Parathyroid adenoma (tissue), 2 donors: ENCODE results near the gene TRIM43.
"Not testable (repeated sequence)": the region's sequence is repeated elsewhere in the genome, so short reads cannot be mapped to it uniquely, and the experiment has no call there.

ENCODE experiments used
- H2AFZ ChIP-seq: fragments of 300-600 bp; sonication (generic); one replicate; pipeline ENCODE4 v1.7.0; 2017; ENCODE audit warnings: antibody characterized with exemption, mild to moderate bottlenecking
- H3K27ac ChIP-seq: fragments of 300-600 bp; sonication (generic); one replicate; pipeline ENCODE4 v1.7.0; 2017
- H3K27me3 ChIP-seq: fragments of 300-600 bp; sonication (generic); one replicate; pipeline ENCODE4 v1.7.0; 2017; ENCODE audit warnings: low read length; ENCODE audit not compliant: control insufficient read depth, insufficient read depth
- H3K36me3 ChIP-seq: fragments of 300-600 bp; sonication (generic); one replicate; pipeline ENCODE4 v1.7.0; 2017; ENCODE audit warnings: low read length; ENCODE audit not compliant: control insufficient read depth, insufficient read depth
- H3K4me1 ChIP-seq: fragments of 300-600 bp; sonication (generic); one replicate; pipeline ENCODE4 v1.7.0; 2017; ENCODE audit warnings: control low read depth
- H3K4me2 ChIP-seq: fragments of 300-600 bp; sonication (generic); one replicate; pipeline ENCODE4 v1.7.0; 2017; ENCODE audit warnings: low read length
- H3K4me3 ChIP-seq: fragments of 300-600 bp; sonication (generic); one replicate; pipeline ENCODE4 v1.7.0; 2017; ENCODE audit warnings: low read depth, low read length
- H3K79me2 ChIP-seq: fragments of 300-600 bp; sonication (generic); one replicate; pipeline ENCODE4 v1.7.0; 2017; ENCODE audit warnings: control low read depth
- H3K9ac ChIP-seq: fragments of 300-600 bp; sonication (generic); one replicate; pipeline ENCODE4 v1.7.0; 2017; ENCODE audit warnings: mild to moderate bottlenecking
- H3K9me3 ChIP-seq: fragments of 300-600 bp; sonication (generic); one replicate; pipeline ENCODE4 v1.7.0; 2017; ENCODE audit warnings: low read length; ENCODE audit not compliant: control insufficient read depth
- donor health status: primary hyperparathyroidism.

Gene TRIM43

DNA sequence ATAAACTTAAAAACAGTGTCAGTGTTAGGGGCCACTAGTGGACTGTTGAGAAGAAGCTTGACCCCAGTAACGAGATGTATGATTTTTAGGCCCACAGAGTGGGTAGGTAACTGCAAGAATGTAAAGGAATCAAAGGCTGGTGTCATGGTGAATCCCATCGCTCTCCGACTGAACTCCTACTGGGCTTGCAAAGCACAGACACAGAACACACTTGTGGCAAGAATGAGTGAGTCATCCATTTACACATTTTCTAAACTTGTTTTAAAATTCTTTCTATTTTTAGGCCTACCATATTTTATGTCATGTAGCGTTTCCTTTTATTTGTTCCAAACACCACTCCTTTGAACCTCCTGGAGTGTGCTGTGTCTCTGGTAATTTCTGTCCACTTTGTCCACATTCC, 51.1 kb downstream of the TRIM43 start:
- H3K27ac ChIP-seq, H3K4me3 ChIP-seq, H2AFZ ChIP-seq, H3K36me3 ChIP-seq, H3K79me2 ChIP-seq, H3K4me1 ChIP-seq, H3K9me3 ChIP-seq, H3K27me3 ChIP-seq, H3K4me2 ChIP-seq, H3K9ac ChIP-seq: not testable (repeated sequence)

DNA sequence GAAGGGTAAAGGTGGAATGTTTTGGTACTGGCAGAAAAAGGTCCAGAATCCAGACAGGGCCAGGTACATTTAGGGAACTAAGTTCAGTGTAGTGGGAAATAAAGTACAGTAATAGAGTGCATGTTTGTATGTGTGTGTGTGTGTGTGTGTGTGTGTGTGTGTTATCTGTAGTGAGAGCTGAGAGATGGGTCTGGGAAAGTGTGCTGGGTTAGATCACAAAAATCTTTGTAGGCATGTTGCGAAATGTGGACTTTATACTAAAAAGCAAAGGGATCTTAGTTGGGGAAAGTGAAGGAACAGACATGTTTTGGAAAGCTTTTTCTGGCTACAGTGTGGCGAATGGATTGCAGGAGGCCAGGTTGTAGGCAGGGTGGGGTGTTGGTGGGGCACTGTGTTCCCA, 53.5 kb downstream of the TRIM43 start:
- H3K79me2 ChIP-seq, H3K9me3 ChIP-seq, H3K4me2 ChIP-seq, H2AFZ ChIP-seq, H3K9ac ChIP-seq, H3K4me1 ChIP-seq, H3K27me3 ChIP-seq, H3K36me3 ChIP-seq, H3K4me3 ChIP-seq, H3K27ac ChIP-seq: not testable (repeated sequence)

GRCh38 chr2:95646274-95646994, 54.6 kb downstream of the TRIM43 start:
- H3K9me3 ChIP-seq, H3K4me2 ChIP-seq, H3K27me3 ChIP-seq, H3K79me2 ChIP-seq, H3K9ac ChIP-seq, H3K36me3 ChIP-seq, H2AFZ ChIP-seq, H3K4me1 ChIP-seq, H3K27ac ChIP-seq, H3K4me3 ChIP-seq: not testable (repeated sequence)

- not testable (repeated sequence) for H3K27me3 ChIP-seq, H3K79me2 ChIP-seq, H2AFZ ChIP-seq, H3K9ac ChIP-seq, H3K4me2 ChIP-seq, H3K9me3 ChIP-seq, H3K27ac ChIP-seq, H3K4me3 ChIP-seq, H3K4me1 ChIP-seq, H3K36me3 ChIP-seq
Observed at GRCh38 chr2:95648894-95649544, 57.2 kb downstream of the TRIM43 start.
